ENCODE data around the gene ZIC2.

Gene ZIC2

GRCh38 chr13:99973808-99974185 lies 7.8 kb upstream of the ZIC2 start:
- DNase-seq (ENCODE audit: extremely low spot score), result no peak
- ChIA-PET POLR2A (no interaction called here), CTCF (interaction anchor here (0.9 to 1.7 kb wide), 4 partner anchors 12 to 541 kb away, joined by 3 to 5 read pairs (median 4); no protein-coding TSS in a partner anchor)
- TF ChIP-seq CTCF (IDR thresholded peaks at IDR 0.05; ENCODE audit: control extremely low read depth, extremely low read depth, low read depth, missing control alignments), result no peak

- POLR2A ChIA-PET, result no interaction called here
- CTCF ChIA-PET, result interaction anchor here (0.9 to 1.7 kb wide), 5 partner anchors 8 to 540 kb away, joined by 3 to 5 read pairs (median 3); no protein-coding TSS in a partner anchor
- no peak for TF ChIP-seq CTCF (IDR thresholded peaks at IDR 0.05; ENCODE audit: control extremely low read depth, extremely low read depth, low read depth, missing control alignments)
- no peak for DNase-seq (ENCODE audit: extremely low spot score)
Measured at GRCh38 chr13:99974296-99974938, 7.2 kb upstream of the ZIC2 start.

GRCh38 chr13:99974939-99975561 lies 6.5 kb upstream of the ZIC2 start:
- ChIA-PET CTCF (interaction anchor here (1.3 to 1.7 kb wide), 3 partner anchors 8 to 539 kb away, joined by 3 to 5 read pairs (median 4); no protein-coding TSS in a partner anchor), POLR2A (no interaction called here)
- TF ChIP-seq CTCF (IDR thresholded peaks at IDR 0.05; ENCODE audit: control extremely low read depth, extremely low read depth, low read depth, missing control alignments), result no peak
- no peak for DNase-seq (ENCODE audit: extremely low spot score)

DNA sequence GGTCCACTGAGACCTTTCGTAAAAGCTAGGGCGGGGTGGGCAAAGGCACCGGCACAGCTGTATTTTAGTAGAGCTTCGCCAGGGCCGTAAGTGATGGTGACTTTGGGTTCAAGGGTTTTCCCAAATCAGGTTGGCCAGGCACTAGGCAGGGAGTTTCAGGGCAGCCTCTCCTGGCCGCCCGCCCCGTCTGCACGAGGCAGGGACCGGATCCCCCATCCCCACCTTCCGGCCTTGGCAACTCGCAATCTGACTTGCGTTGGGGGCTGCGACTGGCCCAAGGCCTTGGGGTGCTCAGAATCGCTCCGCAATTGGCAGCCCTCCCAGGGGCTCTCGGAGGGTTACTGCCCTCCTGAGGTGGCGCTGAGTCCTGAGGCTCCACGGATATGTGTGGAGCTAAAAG lies 6.0 kb upstream of the ZIC2 start:
- DNase-seq (ENCODE audit: extremely low spot score), result no peak
- ChIA-PET POLR2A (no interaction called here), CTCF (interaction anchor here (1.3 kb wide), 1 partner anchor 9 kb away, joined by 3 read pairs; no protein-coding TSS in a partner anchor)
- no peak for TF ChIP-seq CTCF (IDR thresholded peaks at IDR 0.05; ENCODE audit: control extremely low read depth, extremely low read depth, low read depth, missing control alignments)

DNA sequence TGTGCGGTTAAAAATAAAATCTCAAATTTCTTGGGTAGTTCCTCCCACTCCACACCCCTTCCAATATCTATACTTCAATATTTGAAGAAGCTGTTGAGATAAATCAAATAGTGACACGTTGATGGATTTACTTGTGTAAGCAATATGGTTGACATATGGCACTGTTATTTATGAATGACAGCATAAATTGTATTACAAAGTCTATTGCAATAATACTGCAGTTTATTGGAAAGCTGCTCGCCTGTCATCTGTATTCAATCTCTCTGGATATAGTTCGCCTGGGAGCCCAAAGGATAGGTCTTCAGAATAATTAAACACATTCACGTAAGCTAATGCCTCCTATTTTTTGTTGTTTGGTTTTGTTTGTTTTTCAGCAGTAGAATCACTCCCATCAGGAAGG lies 5.0 kb upstream of the ZIC2 start:
- no peak for DNase-seq (ENCODE audit: extremely low spot score)
- no peak for TF ChIP-seq CTCF (IDR thresholded peaks at IDR 0.05; ENCODE audit: control extremely low read depth, extremely low read depth, low read depth, missing control alignments)
- ChIA-PET CTCF (no interaction called here), POLR2A (no interaction called here)

GRCh38 chr13:99977334-99977911 lies 4.2 kb upstream of the ZIC2 start:
- DNase-seq (ENCODE audit: extremely low spot score), result no peak
- ChIA-PET POLR2A (no interaction called here), CTCF (no interaction called here)
- TF ChIP-seq CTCF (IDR thresholded peaks at IDR 0.05; ENCODE audit: control extremely low read depth, extremely low read depth, low read depth, missing control alignments), result no peak
